H1 (cell line): ENCODE data around the gene F7. TPM values are rescaled to one million over a fixed set of nuclear protein-coding genes. Genes with fewer than 3 reads are reported as not detected.

Source experiments
- CTCF ChIP-seq, 3 experiments: IDR thresholded peaks; 1 replicate in 2 of 3; 2 replicates in 1 of 3; pipeline versions ENCODE4 v1.5.1 to v1.6.1; 2011; ENCODE audit warnings: low read length in 3 of 3, mild to moderate bottlenecking in 3 of 3, inconsistent platforms in 2 of 3, low read depth in 1 of 3, moderate library complexity in 1 of 3; ENCODE audit not compliant: insufficient read depth in 1 of 3; ENCODE audit errors: control extremely low read depth in 1 of 3
- EGR1 ChIP-seq: IDR thresholded peaks from 2 replicates; pipeline ENCODE4 v1.6.1; 2011; ENCODE audit warnings: low read depth, low read length, borderline replicate concordance
- EP300 ChIP-seq, 2 experiments: IDR thresholded peaks; 1 replicate in 1 of 2; 2 replicates in 1 of 2; pipeline ENCODE4 v1.6.1; 2011 to 2012; ENCODE audit warnings: low read depth in 2 of 2, low read length in 2 of 2, mild to moderate bottlenecking in 2 of 2, borderline replicate concordance in 1 of 2, inconsistent platforms in 1 of 2, moderate library complexity in 1 of 2
- GTF2F1 ChIP-seq: IDR thresholded peaks from 2 replicates; pipeline ENCODE4 v1.6.1; 2012; ENCODE audit warnings: low read depth, low read length, improper control_type of control experiment, borderline replicate concordance
- JUN ChIP-seq: IDR thresholded peaks from 2 replicates; pipeline ENCODE4 v1.6.1; 2011; ENCODE audit warnings: low read depth, mild to moderate bottlenecking, improper control_type of control experiment, low read length
- NANOG ChIP-seq: IDR thresholded peaks from 2 replicates; pipeline ENCODE4 v1.6.1; 2011; ENCODE audit warnings: low read length, low read depth, mild to moderate bottlenecking, inconsistent platforms; ENCODE audit not compliant: insufficient read depth, poor library complexity, severe bottlenecking
- POLR2A ChIP-seq, 2 experiments: IDR thresholded peaks; 1 replicate in 1 of 2; 2 replicates in 1 of 2; pipeline ENCODE4 v1.6.1; 2011; ENCODE audit warnings: low read depth in 2 of 2, low read length in 2 of 2, mild to moderate bottlenecking in 2 of 2; ENCODE audit errors: control extremely low read depth in 1 of 2
- RAD21 ChIP-seq, 2 experiments: IDR thresholded peaks in 1 of 2; conservative IDR thresholded peaks in 1 of 2; 2 replicates each; pipeline ENCODE4 v1.6.1; 2011; ENCODE audit warnings: low read depth in 2 of 2, low read length in 2 of 2, improper control_type of control experiment in 1 of 2, inconsistent platforms in 1 of 2, mild to moderate bottlenecking in 1 of 2, moderate library complexity in 1 of 2
- RBBP5 ChIP-seq: IDR thresholded peaks from 2 replicates; pipeline ENCODE4 v1.7.1; 2012; ENCODE audit warnings: low read depth, mild to moderate bottlenecking, inconsistent platforms, low read length, moderate library complexity, borderline replicate concordance
- RFX5 ChIP-seq: IDR thresholded peaks from 2 replicates; pipeline ENCODE4 v1.6.1; 2011; ENCODE audit warnings: low read depth, low read length, improper control_type of control experiment, borderline replicate concordance
- polyA plus RNA-seq, 7 experiments: library from polyadenylated mRNA; depleted of rRNA in 3 of 7; stranded (reverse) in 5 of 7; unstranded in 2 of 7; fragments of >200 nt in 5 of 7; fragments of 200-250 nt in 2 of 7; gene quantifications; 1 replicate in 5 of 7; 2 replicates in 1 of 7; 4 replicates in 1 of 7; pipeline versions ENCODE4 v1.2.1 to v1.2.3, GENCODE V29; 2011 to 2013; ENCODE audit warnings: missing spikeins in 2 of 7, mixed read lengths in 2 of 7
- total RNA-seq: library from RNA; stranded (reverse); fragmentation: NEBNext Ultra II Directional; extraction: Animal tissue kit (Norgen Biotek cat#: 25700); gene quantifications from 2 replicates; pipeline ENCODE4 v1.2.1, GENCODE V29; 2021

Gene F7
- total and polyA plus RNA-seq, 2 of the 8 experiments (the other 6 are each of a cell fraction or from before 2014, with no cell fraction given): 0.43 to 0.98 TPM

GRCh38 chr13:113087923-113088690, 17.5 kb upstream of the F7 start (continued):
- TF ChIP-seq CTCF (IDR thresholded peaks at IDR 0.05; ENCODE audit: control extremely low read depth in 1 of 3, insufficient read depth in 1 of 3, low read depth in 1 of 3, low read length in 3 of 3): no peak
- no peak for TF ChIP-seq RBBP5
- TF ChIP-seq JUN: no peak
- no peak for TF ChIP-seq RAD21 (IDR thresholded peaks at IDR 0.05 in 1 of 2, conservative IDR thresholded peaks at IDR 0.05 in 1 of 2; ENCODE audit: low read depth in 2 of 2, low read length in 2 of 2)
- TF ChIP-seq GTF2F1: no peak
- TF ChIP-seq EP300 (IDR thresholded peaks at IDR 0.05; ENCODE audit: borderline replicate concordance in 1 of 2, low read depth in 2 of 2, low read length in 2 of 2): no peak
- no peak for TF ChIP-seq NANOG
- TF ChIP-seq RFX5: no peak
- TF ChIP-seq POLR2A (IDR thresholded peaks at IDR 0.05; ENCODE audit: control extremely low read depth in 1 of 2, low read depth in 2 of 2, low read length in 2 of 2): no peak
- no peak for TF ChIP-seq EGR1
